AML-193 (cell line): ENCODE results near the gene GEMIN5.
A peak's percentile ranks its signal among the peaks of the same experiment; 100 is the strongest.
"Not testable (repeated sequence)": the region's sequence is repeated elsewhere in the genome, so short reads cannot be mapped to it uniquely, and the experiment has no call there.

Experiments
- DNase-seq, 2 experiments: peaks; one replicate each; lab custom pipeline; 2025; lab: John Stamatoyannopoulos, UW

GEMIN5 gene

GRCh38 chr5:154940772-154941620 is 3.0 kb upstream of the GEMIN5 start, which contains the start of gene MRPL22:
Gene MRPL22 (plus strand): TSS chr5:154941073. CDS start chr5:154941111, 38 bp downstream.
- peak; percentile 85 to 87 for DNase-seq

- no peak for DNase-seq
These were observed 2.4 kb upstream of the GEMIN5 start for GRCh38 chr5:154940375-154940771.

- not testable (repeated sequence) for DNase-seq
These were observed 1.4 kb upstream of the GEMIN5 start for GRCh38 chr5:154939387-154939786.

GRCh38 chr5:154937186-154937717 is 759 bp downstream of the GEMIN5 start:
- DNase-seq: no peak

GRCh38 chr5:154934881-154935280 is 3.1 kb downstream of the GEMIN5 start:
- no peak for DNase-seq

GRCh38 chr5:154933537-154933936 is 4.5 kb downstream of the GEMIN5 start:
- DNase-seq: no peak

GRCh38 chr5:154923441-154924430 is 14.3 kb downstream of the GEMIN5 start:
- no peak for DNase-seq

- DNase-seq: no peak
These were observed 20.3 kb downstream of the GEMIN5 start for GRCh38 chr5:154917757-154918156.

GRCh38 chr5:154916874-154917273 is 21.1 kb downstream of the GEMIN5 start:
- DNase-seq: no peak

GRCh38 chr5:154905601-154906000 is 32.4 kb downstream of the GEMIN5 start:
- DNase-seq: not testable (repeated sequence)

GRCh38 chr5:154901913-154902312 is 36.1 kb downstream of the GEMIN5 start:
- DNase-seq: no peak

GRCh38 chr5:154901276-154901675 is 36.7 kb downstream of the GEMIN5 start:
- no peak for DNase-seq

- DNase-seq: no peak
These were observed 37.9 kb downstream of the GEMIN5 start for GRCh38 chr5:154900066-154900465.

- DNase-seq: no peak
These were observed 38.7 kb downstream of the GEMIN5 start for GRCh38 chr5:154899151-154899816.

- no peak for DNase-seq
These were observed 39.8 kb downstream of the GEMIN5 start for GRCh38 chr5:154898210-154898609.

GRCh38 chr5:154896562-154897165 is 41.3 kb downstream of the GEMIN5 start:
- DNase-seq: no peak

GRCh38 chr5:154895606-154896561 is 42.1 kb downstream of the GEMIN5 start:
- DNase-seq: no peak

GRCh38 chr5:154893381-154893780 is 44.6 kb downstream of the GEMIN5 start:
- no peak for DNase-seq

GRCh38 chr5:154892369-154892771 is 45.6 kb downstream of the GEMIN5 start:
- no peak for DNase-seq

- peak; percentile 38 for DNase-seq
These were observed 52.6 kb downstream of the GEMIN5 start for GRCh38 chr5:154885439-154885838.
